Measurements from ENCODE around the gene SSR1.
"Not testable (repeated sequence)": the region's sequence is repeated elsewhere in the genome, so short reads cannot be mapped to it uniquely, and the experiment has no call there.

The SSR1 gene

GRCh38 chr6:7264686-7265384 lies 48.2 kb downstream of the SSR1 start:
- H3K4me3 ChIP-seq (replicated peaks; ENCODE audit: low read depth, low read length) = no peak overlapping the region
- no peak for DNase-seq (ENCODE audit: low read depth)
- TF ChIP-seq CTCF (IDR thresholded peaks at IDR 0.05; ENCODE audit: low read length, missing control alignments) = no peak

- H3K4me3 ChIP-seq (replicated peaks; ENCODE audit: low read depth, low read length) = no peak overlapping the region
- no peak for DNase-seq (ENCODE audit: low read depth)
- no peak for TF ChIP-seq CTCF (IDR thresholded peaks at IDR 0.05; ENCODE audit: low read length, missing control alignments)
Observed at GRCh38 chr6:7264041-7264440, 49.0 kb downstream of the SSR1 start.

GRCh38 chr6:7263519-7263805 lies 49.5 kb downstream of the SSR1 start:
- not testable (repeated sequence) for DNase-seq (ENCODE audit: low read depth); H3K4me3 ChIP-seq (replicated peaks; ENCODE audit: low read depth, low read length)

- TF ChIP-seq CTCF (IDR thresholded peaks at IDR 0.05; ENCODE audit: low read length, missing control alignments) = no peak
- no peak overlapping the region for H3K4me3 ChIP-seq (replicated peaks; ENCODE audit: low read depth, low read length)
- DNase-seq (ENCODE audit: low read depth) = no peak
Observed at GRCh38 chr6:7262746-7263518, 50.1 kb downstream of the SSR1 start.

GRCh38 chr6:7261852-7262461 lies 51.0 kb downstream of the SSR1 start:
- no peak for TF ChIP-seq CTCF (IDR thresholded peaks at IDR 0.05; ENCODE audit: low read length, missing control alignments)
- peak overlapping the region; percentile 77 for H3K4me3 ChIP-seq (replicated peaks; ENCODE audit: low read depth, low read length)
- no peak for DNase-seq (ENCODE audit: low read depth)

GRCh38 chr6:7261032-7261841 lies 51.8 kb downstream of the SSR1 start:
- no peak for TF ChIP-seq CTCF (IDR thresholded peaks at IDR 0.05; ENCODE audit: low read length, missing control alignments)
- DNase-seq (ENCODE audit: low read depth) = peak; percentile 85
- H3K4me3 ChIP-seq (replicated peaks; ENCODE audit: low read depth, low read length) = peak overlapping the region; percentile 77

All from fibroblast of pulmonary artery (primary cell).